ENCODE data around the gene RANBP17. TPM values are rescaled to one million over a fixed set of nuclear protein-coding genes. Genes with fewer than 3 reads are reported as not detected.

The RANBP17 gene
- total RNA-seq, 4 donors from 2014 or later: 10.2 to 13.8 (median 10.9) TPM

DNA sequence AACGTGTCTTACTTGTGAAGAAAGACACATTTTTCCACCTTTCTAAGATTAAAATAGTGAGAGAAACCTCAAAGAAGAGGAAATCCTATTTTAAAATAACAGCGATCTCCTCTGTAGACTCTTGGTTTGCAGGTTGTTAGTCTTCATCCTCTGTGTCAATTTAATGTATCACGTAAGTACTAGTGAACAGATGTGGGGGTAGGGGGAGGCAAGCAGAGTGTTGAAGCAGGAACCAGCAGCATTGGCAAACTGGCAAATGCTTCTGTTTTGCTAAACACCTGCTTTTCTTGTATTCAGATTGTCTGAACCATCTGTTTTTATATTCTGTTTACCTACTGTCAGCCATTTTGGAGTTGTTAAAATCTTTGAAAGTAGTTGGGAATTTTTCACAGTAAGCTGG is 288.0 kb downstream of the RANBP17 start:
- TF ChIP-seq POLR2AphosphoS5 (IDR thresholded peaks at IDR 0.05) (no peak), EP300 (IDR thresholded peaks at IDR 0.05; ENCODE audit: low read depth) (no peak), POLR2A (IDR thresholded peaks at IDR 0.05) (no peak)
- TF ChIP-seq, protein P1, sequence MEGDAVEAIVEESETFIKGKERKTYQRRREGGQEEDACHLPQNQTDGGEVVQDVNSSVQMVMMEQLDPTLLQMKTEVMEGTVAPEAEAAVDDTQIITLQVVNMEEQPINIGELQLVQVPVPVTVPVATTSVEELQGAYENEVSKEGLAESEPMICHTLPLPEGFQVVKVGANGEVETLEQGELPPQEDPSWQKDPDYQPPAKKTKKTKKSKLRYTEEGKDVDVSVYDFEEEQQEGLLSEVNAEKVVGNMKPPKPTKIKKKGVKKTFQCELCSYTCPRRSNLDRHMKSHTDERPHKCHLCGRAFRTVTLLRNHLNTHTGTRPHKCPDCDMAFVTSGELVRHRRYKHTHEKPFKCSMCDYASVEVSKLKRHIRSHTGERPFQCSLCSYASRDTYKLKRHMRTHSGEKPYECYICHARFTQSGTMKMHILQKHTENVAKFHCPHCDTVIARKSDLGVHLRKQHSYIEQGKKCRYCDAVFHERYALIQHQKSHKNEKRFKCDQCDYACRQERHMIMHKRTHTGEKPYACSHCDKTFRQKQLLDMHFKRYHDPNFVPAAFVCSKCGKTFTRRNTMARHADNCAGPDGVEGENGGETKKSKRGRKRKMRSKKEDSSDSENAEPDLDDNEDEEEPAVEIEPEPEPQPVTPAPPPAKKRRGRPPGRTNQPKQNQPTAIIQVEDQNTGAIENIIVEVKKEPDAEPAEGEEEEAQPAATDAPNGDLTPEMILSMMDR (IDR thresholded peaks at IDR 0.05): no peak
- 61 to 75% methylated on average over 3 of the region's 3 CpGs for WGBS, 2 donors (ENCODE audit: low coverage in 1 of 2)
- DNase-seq: no peak
- in situ Hi-C loops (cut with MboI; ENCODE audit: low pct_ligation_motif_present in 1 of 4, low pct_unique_long_range_greater_than_20kb in 1 of 4, low sequenced_read_pairs in 3 of 4) (no loop called here), intact Hi-C loops (cut with DNase I; ENCODE audit: low total_unique reads) (loop anchor here (5.0 kb wide), 1 partner anchor 1112 kb away; no protein-coding TSS in a partner anchor)
- no peaks in the 10 kb centered on the region for H3K9me3 ChIP-seq
- no peaks in the 10 kb centered on the region for H3K36me3 ChIP-seq
- H3K27ac ChIP-seq: no peak overlapping the region
- H3K4me3 ChIP-seq: no peak overlapping the region
- no peaks in the 10 kb centered on the region for H3K27me3 ChIP-seq
- no peaks in the 10 kb centered on the region for H3K4me1 ChIP-seq

DNA sequence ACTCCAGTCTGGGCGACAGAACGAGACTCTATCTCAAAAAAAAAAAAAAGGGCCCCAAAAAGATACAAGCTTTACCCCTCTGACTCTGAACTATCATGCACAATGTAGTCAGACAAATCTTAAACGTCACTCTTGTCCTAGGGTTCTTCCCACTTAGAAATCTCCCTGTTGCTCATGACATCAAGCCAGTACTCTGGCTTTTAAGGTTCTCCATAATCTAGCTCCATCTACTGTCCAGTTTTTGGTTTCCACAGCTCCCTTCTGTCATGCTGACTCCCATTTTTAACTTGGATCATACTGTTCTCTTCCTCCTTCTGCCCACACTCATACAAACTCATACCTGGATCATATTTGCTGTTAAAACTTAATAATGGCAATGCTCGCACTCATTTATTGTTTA is 290.6 kb downstream of the RANBP17 start:
- in situ Hi-C loops (cut with MboI; ENCODE audit: low pct_ligation_motif_present in 1 of 4, low pct_unique_long_range_greater_than_20kb in 1 of 4, low sequenced_read_pairs in 3 of 4): no loop called here
- TF ChIP-seq EP300 (IDR thresholded peaks at IDR 0.05; ENCODE audit: low read depth) (no peak), POLR2AphosphoS5 (IDR thresholded peaks at IDR 0.05) (no peak), POLR2A (IDR thresholded peaks at IDR 0.05) (no peak)
- TF ChIP-seq, protein P1 (IDR thresholded peaks at IDR 0.05): no peak
- H3K9me3 ChIP-seq: no peaks in the 10 kb centered on the region

DNA sequence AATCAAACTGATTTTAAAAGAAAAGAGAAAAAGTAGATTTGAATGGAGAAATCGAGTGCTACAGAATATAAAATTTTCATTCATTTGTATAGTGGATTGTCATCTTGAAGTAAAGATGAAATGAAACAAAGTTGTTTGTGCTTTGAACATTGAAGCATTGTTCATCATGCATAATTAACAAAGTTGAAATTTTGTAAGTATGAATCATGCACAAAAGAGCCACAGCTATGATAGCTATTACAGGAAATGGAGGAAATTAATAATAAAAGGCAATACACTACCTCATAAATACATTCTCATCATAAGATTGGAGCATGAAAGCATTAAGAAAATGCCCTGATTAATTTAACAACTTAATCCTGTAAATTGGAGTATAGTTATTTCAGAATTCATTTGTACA is 293.8 kb downstream of the RANBP17 start:
- in situ Hi-C loops (cut with MboI; ENCODE audit: low pct_ligation_motif_present in 1 of 4, low pct_unique_long_range_greater_than_20kb in 1 of 4, low sequenced_read_pairs in 3 of 4) (no loop called here), intact Hi-C loops (cut with DNase I; ENCODE audit: low total_unique reads) (no loop called here)
- DNase-seq: no peak
- TF ChIP-seq EP300 (IDR thresholded peaks at IDR 0.05; ENCODE audit: low read depth): no peak
- TF ChIP-seq, protein P1 (IDR thresholded peaks at IDR 0.05): no peak
- no peak for TF ChIP-seq POLR2AphosphoS5 (IDR thresholded peaks at IDR 0.05)
- no peak for TF ChIP-seq POLR2A (IDR thresholded peaks at IDR 0.05)
- Histone ChIP-seq H3K4me1 (no peaks in the 10 kb centered on the region), H3K27ac (no peak overlapping the region), H3K27me3 (no peaks in the 10 kb centered on the region), H3K36me3 (no peaks in the 10 kb centered on the region), H3K9me3 (no peaks in the 10 kb centered on the region), H3K4me3 (no peak overlapping the region)
- 88 to 92% methylated on average over 1 of the region's 1 CpG for WGBS, 2 donors (ENCODE audit: low coverage in 1 of 2)

More for the DNA sequence above, 290.6 kb downstream of the RANBP17 start:
- WGBS, 2 donors (ENCODE audit: low coverage in 1 of 2): 88% methylated on average over 3 to 4 of the region's 4 CpGs
- intact Hi-C loops (cut with DNase I; ENCODE audit: low total_unique reads): no loop called here
- Histone ChIP-seq H3K4me1 (no peaks in the 10 kb centered on the region), H3K27ac (no peak overlapping the region), H3K36me3 (no peaks in the 10 kb centered on the region), H3K27me3 (no peaks in the 10 kb centered on the region), H3K4me3 (no peak overlapping the region)
- no peak for DNase-seq

DNA sequence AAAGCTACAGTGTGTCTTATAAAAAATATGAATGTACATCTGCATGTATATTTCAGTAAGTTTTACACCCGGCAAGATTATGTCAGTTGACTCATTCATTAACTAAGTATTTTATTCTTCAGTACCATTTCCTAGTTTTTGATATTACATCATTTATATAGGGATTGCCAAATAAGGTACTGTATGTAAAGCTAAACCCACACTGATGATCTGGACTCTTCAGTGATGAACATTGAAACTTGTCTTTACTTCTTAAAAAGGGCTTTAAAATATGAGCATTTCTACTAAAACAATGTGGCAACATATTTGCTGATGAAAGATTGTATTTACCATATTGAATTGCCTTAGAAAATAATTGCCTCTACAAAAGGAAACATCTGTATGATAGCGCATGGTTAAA is 295.5 kb downstream of the RANBP17 start:
- Histone ChIP-seq H3K36me3 (no peaks in the 10 kb centered on the region), H3K27me3 (no peaks in the 10 kb centered on the region), H3K4me3 (no peak overlapping the region), H3K9me3 (no peaks in the 10 kb centered on the region), H3K4me1 (no peaks in the 10 kb centered on the region), H3K27ac (no peak overlapping the region)
- no peak for TF ChIP-seq EP300 (IDR thresholded peaks at IDR 0.05; ENCODE audit: low read depth)
- no peak for TF ChIP-seq POLR2A (IDR thresholded peaks at IDR 0.05)
- TF ChIP-seq, protein P1 (IDR thresholded peaks at IDR 0.05): no peak
- no peak for TF ChIP-seq POLR2AphosphoS5 (IDR thresholded peaks at IDR 0.05)
- 72 to 75% methylated on average over 2 of the region's 2 CpGs for WGBS, 2 donors (ENCODE audit: low coverage in 1 of 2)
- no peak for DNase-seq
- in situ Hi-C loops (cut with MboI; ENCODE audit: low pct_ligation_motif_present in 1 of 4, low pct_unique_long_range_greater_than_20kb in 1 of 4, low sequenced_read_pairs in 3 of 4) (no loop called here), intact Hi-C loops (cut with DNase I; ENCODE audit: low total_unique reads) (no loop called here)
